SU-DHL-6 (cell line): ENCODE measurements around the gene PLCL1.

Experiments
- H2AFZ ChIP-seq: fragments of 200-600 bp; sonication (generic); 2 replicates; pipeline ENCODE4 v1.6.1; 2014; ENCODE audit warnings: low read depth, mild to moderate bottlenecking, moderate library complexity, mixed read lengths, antibody characterized with exemption, low read length; ENCODE audit not compliant: severe bottlenecking
- H3F3A ChIP-seq: fragments of 200-600 bp; shearing (Covaris generic); 2 replicates; pipeline ENCODE4 v1.6.0; 2016; ENCODE audit warnings: antibody characterized with exemption, mild to moderate bottlenecking; ENCODE audit not compliant: insufficient read depth
- H3K27ac ChIP-seq: fragments of 200-600 bp; sonication (generic); 2 replicates; pipeline ENCODE4 v1.5.1; 2016; ENCODE audit warnings: low read depth, mild to moderate bottlenecking, low read length, moderate library complexity, mixed read lengths
- H3K27me3 ChIP-seq: fragments of 200-600 bp; sonication (generic), shearing (Covaris generic); 2 replicates; pipeline ENCODE4 v1.6.0; 2014; ENCODE audit warnings: mild to moderate bottlenecking, low read length
- H3K36me3 ChIP-seq: fragments of 200-600 bp; sonication (generic); 2 replicates; pipeline ENCODE4 v1.6.1; 2014; ENCODE audit warnings: mild to moderate bottlenecking, low read length, mixed read lengths
- H3K4me2 ChIP-seq: fragments of 300-600, 200-600 bp; shearing (Covaris generic), sonication (generic); 2 replicates; pipeline ENCODE4 v1.6.0; 2014; ENCODE audit warnings: low read length, low read depth, mild to moderate bottlenecking; ENCODE audit not compliant: poor library complexity, severe bottlenecking
- H3K4me3 ChIP-seq: fragments of 200-600 bp; sonication (generic); 2 replicates; pipeline ENCODE4 v1.5.1; 2014; ENCODE audit warnings: antibody characterized with exemption, low read length, mild to moderate bottlenecking, mixed read lengths; ENCODE audit not compliant: insufficient read depth, poor library complexity, severe bottlenecking
- H3K79me2 ChIP-seq: fragments of 200-600 bp; sonication (generic); 2 replicates; pipeline ENCODE4 v1.6.1; 2014; ENCODE audit warnings: mild to moderate bottlenecking, low read length, moderate library complexity; ENCODE audit not compliant: insufficient read depth
- H3K9ac ChIP-seq: fragments of 200-600 bp; sonication (generic); 2 replicates; pipeline ENCODE4 v1.7.0; 2014; ENCODE audit warnings: mild to moderate bottlenecking, low read length
- H3K9me2 ChIP-seq: fragments of 200-600 bp; sonication (generic); replicated peaks from 2 replicates; pipeline ENCODE4 v1.6.1; 2014; ENCODE audit warnings: low read length; ENCODE audit not compliant: insufficient read depth
- H3K9me3 ChIP-seq: fragments of 200-600 bp; sonication (generic); 2 replicates; pipeline ENCODE4 v1.6.1; 2014; ENCODE audit warnings: low read length, mixed read lengths; ENCODE audit not compliant: insufficient read depth
- H4K20me1 ChIP-seq: fragments of 200-600 bp; sonication (generic); 2 replicates; pipeline ENCODE4 v1.6.1; 2014; ENCODE audit warnings: low read depth, mild to moderate bottlenecking, antibody characterized with exemption, low read length, moderate library complexity, mixed read lengths
- CTCF ChIP-seq: fragments of 200-600 bp; sonication (generic); IDR thresholded peaks from one replicate; pipeline ENCODE4 v1.5.1; 2017; ENCODE audit warnings: antibody characterized with exemption, mild to moderate bottlenecking, low read length, moderate library complexity; ENCODE audit not compliant: insufficient read depth, poor library complexity, severe bottlenecking
- EZH2phosphoT487 ChIP-seq: fragments of 200-600 bp; sonication (generic), shearing (Covaris generic); conservative IDR thresholded peaks from 2 replicates; pipeline ENCODE4 v1.6.1; 2018; ENCODE audit warnings: mild to moderate bottlenecking, antibody characterized with exemption, low read length, moderate library complexity, mixed read lengths

Gene PLCL1

GRCh38 chr2:197985029-197985638 lies 180.7 kb downstream of the PLCL1 start:
- Histone ChIP-seq H4K20me1 (no peaks in the 10 kb centered on the region), H3K9me3 (no peaks in the 10 kb centered on the region), H3K4me2 (no peak overlapping the region), H3K27me3 (no peaks in the 10 kb centered on the region), H3K9me2 (no peaks in the 10 kb centered on the region), H3K36me3 (no peaks in the 10 kb centered on the region), H2AFZ (no peak overlapping the region), H3K4me3 (no peak overlapping the region), H3K27ac (no peak overlapping the region), H3K9ac (no peak overlapping the region), H3F3A (no peaks in the 10 kb centered on the region), H3K79me2 (no peaks in the 10 kb centered on the region)
- TF ChIP-seq CTCF (no peak), EZH2phosphoT487 (no peak)

- Histone ChIP-seq H3K27ac (no peak overlapping the region), H2AFZ (no peak overlapping the region), H3K36me3 (no peaks in the 10 kb centered on the region), H3K27me3 (no peaks in the 10 kb centered on the region), H4K20me1 (no peaks in the 10 kb centered on the region), H3K9me3 (no peaks in the 10 kb centered on the region), H3K4me2 (no peak overlapping the region), H3K9me2 (no peaks in the 10 kb centered on the region), H3K79me2 (no peaks in the 10 kb centered on the region), H3F3A (no peaks in the 10 kb centered on the region), H3K9ac (no peak overlapping the region), H3K4me3 (no peak overlapping the region)
- TF ChIP-seq CTCF = no peak
- TF ChIP-seq EZH2phosphoT487 = no peak
These were observed 182.6 kb downstream of the PLCL1 start for GRCh38 chr2:197986977-197987376.

- TF ChIP-seq CTCF (no peak), EZH2phosphoT487 (no peak)
- Histone ChIP-seq H3K36me3 (no peaks in the 10 kb centered on the region), H3K4me2 (no peak overlapping the region), H3K4me3 (no peak overlapping the region), H4K20me1 (no peaks in the 10 kb centered on the region), H2AFZ (no peak overlapping the region), H3K9ac (no peak overlapping the region), H3K27ac (no peak overlapping the region), H3K79me2 (no peaks in the 10 kb centered on the region), H3K9me3 (no peaks in the 10 kb centered on the region), H3K9me2 (no peaks in the 10 kb centered on the region), H3F3A (no peaks in the 10 kb centered on the region), H3K27me3 (no peaks in the 10 kb centered on the region)
These were observed 186.0 kb downstream of the PLCL1 start for GRCh38 chr2:197990356-197990755.
